GM18508 (cell line): Measurements from ENCODE around the gene DPP6.

Source experiments
- ATAC-seq: cut with Tn5 transposase; IDR thresholded peaks from one replicate; pipeline ENCODE4 v1.9.1; 2021; ENCODE audit warnings: moderate number of reproducible peaks; ENCODE audit not compliant: insufficient read depth, unreplicated experiment

Gene DPP6

DNA sequence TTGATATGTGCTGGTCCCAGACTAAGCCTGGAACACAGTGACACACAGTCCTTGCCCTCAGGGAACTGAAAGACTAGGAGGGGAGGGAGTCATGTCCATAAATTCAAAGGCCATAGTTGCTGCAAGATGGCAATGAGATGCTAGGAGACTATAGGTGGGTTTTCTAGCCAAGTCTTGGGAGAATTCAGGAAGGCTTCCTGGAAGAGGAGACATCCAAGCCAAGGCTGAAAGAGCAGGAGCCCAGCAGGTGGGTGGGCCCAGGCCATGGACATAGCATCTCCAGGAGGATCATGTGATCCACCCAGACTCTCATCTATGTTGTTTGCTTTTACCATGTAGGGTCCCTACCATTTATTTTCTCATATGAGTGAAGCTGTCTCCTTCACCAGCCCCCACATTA, 335.1 kb downstream of the DPP6 start:
- ATAC-seq, result no peak

DNA sequence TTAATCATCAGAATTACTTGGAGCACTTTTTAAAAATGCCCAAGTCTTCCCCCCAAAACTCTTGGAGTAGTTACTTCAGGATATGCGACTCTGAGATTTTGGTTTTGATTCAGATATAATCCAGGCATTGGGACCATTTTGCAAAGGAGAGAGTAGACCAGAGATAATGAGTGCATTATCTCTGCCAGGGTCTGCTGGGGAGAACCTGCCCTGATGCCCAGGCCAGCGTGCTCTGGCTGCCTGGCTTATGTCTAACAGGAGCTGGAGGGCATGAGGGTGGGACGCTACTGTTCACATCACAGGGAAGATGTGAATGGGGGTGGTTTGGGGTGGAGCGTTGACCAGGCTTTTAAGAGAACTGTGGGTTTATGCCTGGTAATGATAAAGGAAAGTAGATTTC, 336.2 kb downstream of the DPP6 start:
- ATAC-seq, result no peak

DNA sequence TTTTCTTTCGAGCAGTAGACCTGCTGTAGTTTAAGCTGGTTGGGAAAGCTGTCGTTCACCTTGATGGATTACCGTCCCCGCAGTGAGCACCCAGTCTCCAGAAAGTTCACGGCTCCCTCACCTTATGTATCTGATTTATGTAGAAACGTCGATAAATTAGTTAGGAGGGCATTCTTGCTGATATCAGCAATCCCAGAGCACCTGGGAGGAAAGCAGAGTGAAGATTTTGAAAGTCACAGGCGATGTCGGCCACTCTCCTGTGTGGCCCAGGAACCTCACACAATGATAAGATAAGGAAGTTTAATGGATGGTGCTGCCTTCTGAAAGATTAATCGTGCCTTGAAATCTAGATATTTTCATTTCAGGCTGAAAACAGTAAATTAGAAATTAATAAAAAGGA, 336.8 kb downstream of the DPP6 start:
- ATAC-seq, result no peak

DNA sequence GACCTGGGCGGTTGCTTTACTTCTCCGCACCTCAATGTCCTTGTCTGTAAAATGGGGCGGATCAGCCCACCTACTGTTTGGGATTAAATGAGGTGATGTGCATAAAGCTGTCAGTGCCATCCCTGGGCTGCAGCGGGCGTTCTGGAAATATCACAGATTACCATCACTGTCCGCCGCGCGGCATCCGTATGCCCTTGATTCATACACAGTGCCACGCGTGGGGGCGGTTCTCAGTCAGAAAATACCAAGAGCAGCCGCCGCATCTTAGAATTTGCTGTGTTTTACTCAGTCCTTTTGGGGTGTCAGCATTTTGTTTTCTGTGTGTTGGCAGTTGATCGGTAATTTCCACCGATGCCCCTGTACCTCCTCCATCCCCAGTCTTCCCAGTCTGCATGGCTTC, 338.8 kb downstream of the DPP6 start:
- no peak for ATAC-seq

DNA sequence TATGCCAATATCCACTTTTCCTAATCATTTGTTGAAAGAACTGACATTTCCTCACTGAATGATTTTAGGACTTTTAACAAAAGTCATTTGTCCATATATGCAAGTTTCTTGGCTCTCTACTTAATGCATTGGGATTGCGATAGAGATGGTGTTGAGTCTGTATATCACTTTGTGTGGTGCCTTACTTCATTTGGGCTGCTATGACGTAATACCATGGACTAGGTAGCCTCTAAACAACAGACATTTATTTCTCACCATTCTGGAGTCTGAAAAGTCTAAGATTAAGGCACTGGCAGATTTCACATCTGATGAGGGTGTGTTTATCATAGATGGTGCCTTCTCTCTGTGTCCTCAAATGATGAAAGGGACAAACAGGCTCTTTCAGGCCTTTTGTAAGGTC, 342.6 kb downstream of the DPP6 start:
- no peak for ATAC-seq

DNA sequence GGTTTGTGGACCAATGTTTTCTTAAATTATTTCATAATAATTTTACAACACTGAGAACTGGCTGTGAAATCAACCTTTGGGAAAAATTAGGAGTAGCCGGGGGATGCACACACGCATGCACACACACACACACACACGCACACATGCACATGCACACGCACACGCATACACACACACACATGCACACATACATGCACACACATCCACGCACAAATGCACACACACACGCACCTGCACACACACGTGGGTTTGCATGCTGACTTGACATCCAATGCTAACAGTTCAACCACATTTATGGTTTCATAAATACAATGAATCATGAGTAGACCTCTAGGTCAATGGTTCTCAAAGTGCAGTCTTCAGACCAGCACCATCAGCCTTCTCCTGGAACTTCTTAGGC, 354.1 kb downstream of the DPP6 start:
- no peak for ATAC-seq

DNA sequence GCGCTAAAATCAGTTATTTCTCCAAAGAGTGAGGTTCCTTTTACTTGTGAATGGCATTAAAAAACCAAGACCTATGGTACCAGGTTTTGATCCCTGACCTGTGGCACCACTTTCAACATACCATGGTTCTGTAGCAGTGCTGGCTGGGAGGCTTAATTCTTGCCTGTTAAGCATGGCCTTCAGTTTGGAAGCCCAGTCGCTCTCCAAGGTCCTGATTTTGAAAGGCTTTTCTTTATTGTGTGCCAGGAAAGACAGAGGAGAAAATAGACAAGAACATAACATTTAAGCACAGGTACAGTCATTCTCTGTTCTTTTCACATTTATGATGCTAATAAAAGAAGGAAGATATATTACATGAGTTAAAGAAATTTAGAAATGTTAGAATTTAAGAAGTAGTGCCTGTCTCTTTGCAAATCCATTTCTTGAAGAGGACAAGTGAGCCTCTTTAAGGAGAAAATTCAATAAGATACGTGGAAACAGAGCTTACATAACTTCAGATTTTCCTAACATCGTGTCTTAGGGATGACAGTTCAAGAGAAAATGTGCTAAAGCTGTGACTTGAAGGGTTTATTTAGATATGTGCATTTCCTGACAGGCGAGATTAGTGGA, 357.6 kb downstream of the DPP6 start:
- ATAC-seq, result no peak

DNA sequence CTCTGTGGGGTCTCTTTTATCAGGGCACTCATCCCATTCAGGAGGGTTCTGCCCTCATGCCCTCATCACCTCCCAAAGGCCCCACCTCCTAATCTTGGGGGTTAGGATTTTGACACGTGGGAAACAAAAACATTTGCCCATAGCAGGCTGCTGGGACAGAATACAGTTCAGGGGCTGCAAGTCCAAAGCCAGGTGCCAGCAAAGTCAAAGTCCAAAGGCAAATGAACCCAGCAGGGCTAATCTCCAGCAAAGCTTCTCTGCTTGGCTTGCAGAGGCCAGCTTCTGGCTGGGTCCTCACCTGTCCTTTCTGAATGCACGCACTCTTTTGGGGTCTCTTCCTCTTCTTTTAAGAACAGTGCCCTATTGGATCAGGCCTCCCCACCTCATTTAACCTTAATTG, 359.9 kb downstream of the DPP6 start:
- ATAC-seq, result no peak

DNA sequence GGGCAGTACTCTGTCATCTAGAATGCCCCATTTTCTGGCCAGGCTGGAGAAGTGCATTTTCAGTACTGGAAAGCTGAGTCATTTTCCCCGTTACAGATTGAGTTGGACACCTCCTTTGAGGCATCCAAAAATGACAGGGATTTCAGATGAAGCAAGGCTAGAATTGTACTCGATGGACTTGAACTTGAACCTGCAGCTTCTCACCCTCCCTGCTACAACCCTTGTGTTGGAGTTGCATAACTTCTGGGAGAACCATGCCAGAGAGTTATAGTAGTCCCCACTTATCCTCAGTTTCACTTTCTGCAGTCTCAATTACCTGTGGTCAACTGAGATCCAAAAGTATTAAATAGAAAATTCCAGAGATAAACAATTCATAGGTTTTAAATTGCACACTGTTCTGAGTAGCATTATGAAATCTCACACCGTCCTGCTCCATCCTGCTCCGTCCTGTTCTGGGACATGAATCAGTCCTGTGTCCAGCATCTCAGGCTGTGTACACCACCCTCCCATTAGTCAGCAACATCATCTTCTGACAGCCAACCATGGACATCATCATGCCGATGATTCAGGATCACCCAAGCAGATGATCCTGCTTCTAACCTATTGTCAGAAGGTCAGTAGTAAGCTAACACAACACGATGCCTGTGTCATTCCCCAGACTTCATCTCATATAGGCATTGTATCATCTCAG, 363.7 kb downstream of the DPP6 start:
- no peak for ATAC-seq

DNA sequence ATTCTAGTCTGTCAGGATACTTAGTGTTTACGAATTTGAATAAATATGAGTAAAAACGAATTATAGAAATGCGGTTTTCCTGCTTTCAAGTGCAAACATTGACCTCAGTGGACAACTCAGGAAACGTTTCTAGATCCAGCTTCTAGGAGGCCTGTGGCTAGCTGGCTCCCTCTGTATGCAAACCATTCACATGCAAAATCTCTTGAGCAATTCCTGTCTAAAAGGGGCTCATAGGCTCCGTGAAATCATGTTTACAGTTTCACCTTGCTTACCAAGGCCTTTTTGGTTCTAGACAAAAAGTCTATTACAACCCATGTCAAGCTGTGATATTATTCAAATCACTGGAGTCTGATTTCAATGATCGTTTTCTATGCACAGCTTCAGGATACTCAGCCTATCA, 364.5 kb downstream of the DPP6 start:
- no peak for ATAC-seq

DNA sequence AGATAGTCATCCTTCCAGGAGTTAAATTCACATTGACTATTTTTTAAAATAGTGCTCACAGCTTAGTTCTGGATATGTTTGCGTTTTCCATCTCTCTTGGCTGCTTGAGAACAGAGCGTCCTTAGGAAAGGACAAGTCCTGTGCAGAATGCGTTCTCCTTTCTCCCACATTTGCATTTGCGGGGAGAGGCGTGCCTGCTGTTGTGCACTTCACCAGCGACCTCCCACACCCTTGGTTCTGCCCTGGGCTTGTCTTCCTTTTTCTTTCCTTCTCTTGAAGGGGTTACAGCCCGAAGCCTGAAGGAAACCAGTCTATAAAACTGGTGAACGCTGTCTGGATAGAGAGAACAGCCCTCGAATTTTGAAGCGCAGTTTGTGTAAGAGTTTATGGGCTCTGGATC, 367.1 kb downstream of the DPP6 start:
- no peak for ATAC-seq

DNA sequence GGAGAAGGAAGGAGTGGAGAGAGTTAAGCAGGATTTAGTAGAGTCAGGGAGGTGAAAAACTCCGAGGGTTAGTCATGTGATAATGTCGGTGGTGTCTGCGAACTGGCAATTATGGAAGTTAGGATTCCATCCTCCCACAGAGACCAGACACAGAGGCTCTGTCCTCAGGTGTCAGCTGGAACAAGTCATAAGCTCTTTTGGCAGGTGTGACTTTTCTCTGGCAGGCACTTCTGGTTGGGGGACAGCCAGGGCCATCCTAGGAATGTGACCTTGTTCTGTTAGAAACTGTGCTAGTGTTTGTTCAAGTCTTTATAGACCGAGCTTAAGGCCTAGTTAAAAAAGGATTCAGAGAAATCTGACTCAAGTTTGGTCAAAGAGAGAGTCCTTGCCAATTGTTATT, 371.0 kb downstream of the DPP6 start:
- ATAC-seq, result no peak

DNA sequence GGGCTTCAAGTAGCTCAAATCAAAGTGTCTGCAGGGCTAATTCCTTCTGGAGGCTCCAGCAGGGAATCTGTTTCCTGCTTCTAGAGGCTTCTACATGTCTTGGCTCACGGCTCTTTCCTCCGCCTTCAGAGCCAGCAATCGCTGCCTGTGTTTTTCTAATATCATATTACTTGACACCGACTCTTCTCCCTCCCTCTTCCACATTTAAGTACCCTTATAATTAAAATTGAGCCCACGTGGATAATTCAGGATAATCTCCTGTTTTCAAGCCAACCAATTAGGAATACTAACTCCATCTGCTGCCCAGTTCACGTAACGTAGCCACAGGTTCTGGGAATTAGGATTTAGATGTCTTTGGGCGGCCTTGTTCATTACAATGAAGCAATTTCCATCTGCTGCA, 372.2 kb downstream of the DPP6 start:
- no peak for ATAC-seq

DNA sequence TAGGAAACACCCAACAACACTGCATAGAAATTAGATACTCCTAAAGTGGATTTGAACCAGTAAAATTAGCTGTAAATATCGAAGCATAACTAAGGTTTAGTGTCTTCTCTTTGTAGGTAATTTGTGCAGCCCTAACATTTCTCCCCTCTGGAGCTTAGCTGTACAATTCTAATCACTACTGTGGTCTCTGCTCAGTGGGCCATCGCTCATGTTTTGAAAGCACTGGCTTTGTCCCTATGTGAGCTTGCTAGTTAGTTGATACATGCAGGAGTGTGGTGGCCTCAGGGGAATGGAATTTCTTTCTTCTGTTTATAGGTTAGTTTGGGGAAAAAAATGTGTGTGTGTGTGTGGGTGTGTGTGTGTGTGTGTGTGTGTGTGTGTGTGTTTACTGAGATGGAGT, 373.1 kb downstream of the DPP6 start:
- no peak for ATAC-seq

DNA sequence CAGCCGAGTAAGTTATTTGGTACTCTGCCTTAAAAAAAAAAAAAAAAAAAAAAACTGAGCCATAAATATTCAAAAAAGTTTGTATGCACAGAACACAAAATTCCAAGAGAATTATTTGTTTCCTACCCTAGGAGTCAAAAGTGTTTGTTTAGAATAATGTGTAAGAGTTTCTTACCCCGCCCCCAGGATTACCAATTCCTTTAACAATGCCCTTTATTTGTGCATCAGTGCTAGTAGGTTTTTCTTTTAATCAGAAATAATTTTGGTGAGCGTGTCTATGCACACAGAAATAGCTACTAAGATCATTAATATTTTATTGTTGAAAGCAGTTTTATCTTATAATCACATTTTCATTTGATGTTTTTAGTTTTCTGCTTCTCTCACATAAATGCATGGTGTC, 374.6 kb downstream of the DPP6 start:
- ATAC-seq, result no peak

DNA sequence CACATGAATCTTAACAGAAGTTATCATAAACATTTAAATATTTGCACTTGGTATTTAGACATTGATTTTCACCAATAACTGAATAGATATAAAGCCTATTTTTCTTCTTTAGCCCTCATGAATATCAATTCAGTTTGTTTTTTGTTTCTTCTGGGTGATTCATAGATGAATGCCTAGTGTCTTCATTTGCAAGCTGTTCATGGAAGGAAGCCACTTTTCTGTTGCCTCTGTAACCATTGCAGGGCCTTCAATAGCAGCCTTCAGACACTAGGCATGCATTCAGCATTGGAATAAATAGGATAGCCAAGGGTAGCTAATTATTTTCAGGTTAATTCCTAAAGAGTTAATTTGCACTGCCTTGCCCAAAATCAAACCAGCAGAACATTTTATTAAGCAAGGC, 375.3 kb downstream of the DPP6 start:
- no peak for ATAC-seq

DNA sequence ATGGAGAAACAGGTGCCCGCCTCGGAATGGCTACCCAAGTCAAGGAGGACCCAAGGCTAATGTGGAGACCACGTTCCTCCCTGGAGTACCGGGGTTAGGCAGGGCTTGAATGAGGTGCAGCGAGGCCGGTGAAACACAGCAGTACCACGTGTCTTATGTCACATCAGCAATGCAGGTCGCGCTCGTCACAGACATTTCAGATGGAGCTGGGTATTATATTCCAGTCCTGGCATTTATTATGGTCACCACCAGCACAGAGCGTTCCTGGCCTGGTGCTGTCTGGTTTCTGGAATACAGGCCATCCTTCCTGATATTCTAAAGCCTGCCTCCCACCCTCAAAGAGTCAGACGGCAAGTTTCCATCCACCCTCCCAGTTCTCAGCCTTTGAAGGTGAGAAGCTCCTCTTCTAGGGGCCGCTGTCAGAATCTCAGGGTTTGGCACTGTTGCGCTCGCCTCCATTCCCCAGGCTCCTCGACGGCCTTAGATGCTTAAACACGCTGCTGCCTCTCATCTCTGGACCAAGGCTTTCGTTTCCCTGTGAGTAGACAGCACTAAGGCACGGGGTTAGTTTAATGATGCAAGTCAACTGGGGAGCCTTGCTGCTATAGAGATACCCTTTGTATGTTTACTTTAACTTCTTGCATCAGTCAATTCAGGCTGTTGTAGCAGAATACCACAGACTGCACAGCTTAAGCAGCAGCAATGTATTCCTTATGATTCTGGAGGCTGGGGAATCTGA, 377.6 kb downstream of the DPP6 start:
- no peak for ATAC-seq

DNA sequence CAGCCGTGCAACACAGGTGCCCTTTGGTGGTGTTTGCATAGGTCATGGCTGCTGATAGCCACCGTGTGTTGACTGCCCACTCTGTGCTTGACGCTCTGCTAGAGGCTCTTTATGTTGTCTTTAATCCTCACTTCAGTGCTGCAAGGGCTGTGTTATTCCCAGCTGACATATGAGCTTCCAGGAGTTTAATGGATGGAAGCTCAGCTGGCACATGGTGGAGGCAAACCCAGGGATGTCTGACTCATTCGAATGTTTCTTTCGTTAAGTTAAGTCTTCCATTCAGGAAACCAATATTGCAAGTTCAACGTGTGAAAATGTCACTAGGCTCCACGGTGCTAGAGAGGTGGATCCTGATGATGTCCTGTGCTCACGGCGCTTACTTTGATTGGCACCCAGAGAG, 378.4 kb downstream of the DPP6 start:
- ATAC-seq, result no peak

DNA sequence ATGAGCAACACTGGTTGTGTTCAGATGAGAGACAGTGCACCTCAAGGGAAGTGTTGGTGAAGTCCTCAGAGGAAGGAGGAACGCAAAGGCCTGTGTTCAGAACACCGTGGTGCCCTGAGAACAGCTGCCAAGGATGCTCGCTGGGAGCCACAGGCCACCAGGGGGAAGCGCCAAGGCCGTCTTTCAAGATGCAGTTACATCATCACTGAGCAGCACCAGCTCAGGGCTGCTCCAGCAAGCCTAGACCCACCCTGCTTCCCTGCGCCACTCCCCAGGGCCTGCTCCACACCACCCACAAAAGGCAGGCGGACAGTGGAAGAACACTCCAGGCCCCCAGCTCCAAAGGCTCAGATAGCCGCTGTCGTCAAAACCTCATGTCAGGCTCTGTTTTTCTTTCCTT, 378.8 kb downstream of the DPP6 start:
- no peak for ATAC-seq

DNA sequence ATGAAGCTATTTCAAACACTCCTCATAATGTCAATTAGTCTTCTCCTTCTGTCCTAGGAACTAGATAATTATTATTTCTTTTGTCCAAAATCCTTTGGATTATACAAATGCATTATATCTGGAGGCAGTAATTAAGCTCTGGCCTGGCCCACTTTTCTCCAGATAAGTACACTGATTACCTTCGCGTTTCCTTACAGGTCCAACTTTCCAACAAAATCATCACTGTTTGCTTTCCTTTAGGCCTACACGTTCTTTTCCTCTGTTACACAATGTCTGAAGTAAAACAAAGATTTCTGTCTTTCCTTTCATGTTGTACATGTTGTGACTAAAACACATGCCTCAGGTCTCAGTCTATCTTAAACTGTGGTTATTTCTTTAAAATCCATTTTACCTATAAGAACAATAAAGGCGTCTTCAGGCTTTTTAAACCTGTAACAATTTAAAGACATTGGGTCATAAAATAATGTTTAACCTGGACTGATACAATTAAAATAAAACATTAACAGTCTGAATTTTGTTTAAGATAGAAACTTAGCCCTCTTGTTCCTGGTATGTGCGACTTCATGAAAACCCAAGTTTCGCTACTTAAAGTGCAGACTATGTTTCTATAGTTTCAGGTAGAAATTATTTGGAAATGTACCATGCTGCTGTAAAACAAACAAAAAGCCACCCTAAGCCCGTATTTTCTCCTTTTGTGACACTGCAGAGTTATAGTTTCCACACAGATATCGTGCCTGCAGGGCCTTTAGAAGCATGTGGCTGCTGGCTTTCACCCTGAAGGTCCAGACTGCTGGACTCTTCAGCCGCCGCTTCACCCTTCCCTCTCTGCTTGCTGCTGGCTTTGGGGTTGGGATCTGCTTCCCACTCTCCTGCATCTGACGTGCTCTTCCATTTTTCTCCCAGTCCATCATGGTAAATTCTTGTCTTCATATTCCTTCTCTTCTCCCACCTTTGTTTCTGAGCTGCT, 381.7 kb downstream of the DPP6 start:
- ATAC-seq, result no peak

DNA sequence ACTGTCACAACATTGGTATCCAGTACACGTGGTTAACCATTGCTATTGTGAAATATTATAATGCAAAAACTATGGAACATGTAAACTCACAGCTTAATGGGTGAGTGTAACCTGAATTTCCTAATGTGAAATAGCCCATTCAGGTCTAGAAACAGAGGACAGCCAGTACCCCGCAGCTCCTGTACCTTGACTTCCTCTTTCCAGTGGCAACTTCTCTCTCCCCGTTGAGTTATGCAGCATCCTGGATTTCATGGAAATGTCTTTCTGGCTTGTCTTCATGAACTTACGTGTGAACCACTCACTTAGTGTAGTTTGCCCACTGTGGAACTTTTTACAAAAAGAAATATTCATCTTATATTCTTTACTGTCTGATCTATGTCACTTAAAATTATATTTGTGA, 384.4 kb downstream of the DPP6 start:
- ATAC-seq, result no peak
